SU-DHL-6 (cell line): Measurements from ENCODE around the gene ADAM8.

Experiments
- H2AFZ ChIP-seq: fragments of 200-600 bp; sonication (generic); 2 replicates; pipeline ENCODE4 v1.6.1; 2014; ENCODE audit warnings: low read depth, mild to moderate bottlenecking, moderate library complexity, mixed read lengths, antibody characterized with exemption, low read length; ENCODE audit not compliant: severe bottlenecking
- H3F3A ChIP-seq: fragments of 200-600 bp; shearing (Covaris generic); 2 replicates; pipeline ENCODE4 v1.6.0; 2016; ENCODE audit warnings: antibody characterized with exemption, mild to moderate bottlenecking; ENCODE audit not compliant: insufficient read depth
- H3K27ac ChIP-seq: fragments of 200-600 bp; sonication (generic); 2 replicates; pipeline ENCODE4 v1.5.1; 2016; ENCODE audit warnings: low read depth, mild to moderate bottlenecking, low read length, moderate library complexity, mixed read lengths
- H3K27me3 ChIP-seq: fragments of 200-600 bp; sonication (generic), shearing (Covaris generic); 2 replicates; pipeline ENCODE4 v1.6.0; 2014; ENCODE audit warnings: mild to moderate bottlenecking, low read length
- H3K36me3 ChIP-seq: fragments of 200-600 bp; sonication (generic); 2 replicates; pipeline ENCODE4 v1.6.1; 2014; ENCODE audit warnings: mild to moderate bottlenecking, low read length, mixed read lengths
- H3K4me2 ChIP-seq: fragments of 300-600, 200-600 bp; shearing (Covaris generic), sonication (generic); 2 replicates; pipeline ENCODE4 v1.6.0; 2014; ENCODE audit warnings: low read length, low read depth, mild to moderate bottlenecking; ENCODE audit not compliant: poor library complexity, severe bottlenecking
- H3K4me3 ChIP-seq: fragments of 200-600 bp; sonication (generic); 2 replicates; pipeline ENCODE4 v1.5.1; 2014; ENCODE audit warnings: antibody characterized with exemption, low read length, mild to moderate bottlenecking, mixed read lengths; ENCODE audit not compliant: insufficient read depth, poor library complexity, severe bottlenecking
- H3K79me2 ChIP-seq: fragments of 200-600 bp; sonication (generic); 2 replicates; pipeline ENCODE4 v1.6.1; 2014; ENCODE audit warnings: mild to moderate bottlenecking, low read length, moderate library complexity; ENCODE audit not compliant: insufficient read depth
- H3K9ac ChIP-seq: fragments of 200-600 bp; sonication (generic); 2 replicates; pipeline ENCODE4 v1.7.0; 2014; ENCODE audit warnings: mild to moderate bottlenecking, low read length
- H3K9me2 ChIP-seq: fragments of 200-600 bp; sonication (generic); replicated peaks from 2 replicates; pipeline ENCODE4 v1.6.1; 2014; ENCODE audit warnings: low read length; ENCODE audit not compliant: insufficient read depth
- H3K9me3 ChIP-seq: fragments of 200-600 bp; sonication (generic); 2 replicates; pipeline ENCODE4 v1.6.1; 2014; ENCODE audit warnings: low read length, mixed read lengths; ENCODE audit not compliant: insufficient read depth
- H4K20me1 ChIP-seq: fragments of 200-600 bp; sonication (generic); 2 replicates; pipeline ENCODE4 v1.6.1; 2014; ENCODE audit warnings: low read depth, mild to moderate bottlenecking, antibody characterized with exemption, low read length, moderate library complexity, mixed read lengths
- CTCF ChIP-seq: fragments of 200-600 bp; sonication (generic); IDR thresholded peaks from one replicate; pipeline ENCODE4 v1.5.1; 2017; ENCODE audit warnings: antibody characterized with exemption, mild to moderate bottlenecking, low read length, moderate library complexity; ENCODE audit not compliant: insufficient read depth, poor library complexity, severe bottlenecking
- EZH2phosphoT487 ChIP-seq: fragments of 200-600 bp; sonication (generic), shearing (Covaris generic); conservative IDR thresholded peaks from 2 replicates; pipeline ENCODE4 v1.6.1; 2018; ENCODE audit warnings: mild to moderate bottlenecking, antibody characterized with exemption, low read length, moderate library complexity, mixed read lengths

ADAM8 gene

GRCh38 chr10:133237241-133237587 lies 39.5 kb downstream of the ADAM8 start:
- H3F3A ChIP-seq = no peaks in the 10 kb centered on the region
- no peaks in the 10 kb centered on the region for H4K20me1 ChIP-seq
- no peak overlapping the region for H3K4me2 ChIP-seq
- no peaks in the 10 kb centered on the region for H3K9me3 ChIP-seq
- no peak overlapping the region for H3K9ac ChIP-seq
- H3K27ac ChIP-seq = no peak overlapping the region
- H3K27me3 ChIP-seq = no peaks in the 10 kb centered on the region
- no peak overlapping the region for H2AFZ ChIP-seq
- H3K36me3 ChIP-seq = no peaks in the 10 kb centered on the region
- TF ChIP-seq EZH2phosphoT487 = no peak
- no peak for TF ChIP-seq CTCF
- no peak overlapping the region for H3K4me3 ChIP-seq
- H3K9me2 ChIP-seq = no peaks in the 10 kb centered on the region
- no peaks in the 10 kb centered on the region for H3K79me2 ChIP-seq

- Histone ChIP-seq H3K27me3 (no peaks in the 10 kb centered on the region), H3K9me3 (no peaks in the 10 kb centered on the region), H3K36me3 (no peaks in the 10 kb centered on the region), H3K9ac (no peak overlapping the region), H4K20me1 (no peaks in the 10 kb centered on the region), H3F3A (no peaks in the 10 kb centered on the region), H2AFZ (no peak overlapping the region), H3K27ac (no peak overlapping the region), H3K4me2 (no peak overlapping the region), H3K9me2 (no peaks in the 10 kb centered on the region), H3K79me2 (no peaks in the 10 kb centered on the region), H3K4me3 (no peak overlapping the region)
- TF ChIP-seq CTCF = no peak
- no peak for TF ChIP-seq EZH2phosphoT487
These were observed 40.0 kb downstream of the ADAM8 start for GRCh38 chr10:133236401-133237240.

- H2AFZ ChIP-seq = no peak overlapping the region
- H3K27ac ChIP-seq = no peak overlapping the region
- no peaks in the 10 kb centered on the region for H3K9me3 ChIP-seq
- no peak for TF ChIP-seq EZH2phosphoT487
- TF ChIP-seq CTCF = no peak
- H3K9me2 ChIP-seq = no peaks in the 10 kb centered on the region
- no peak overlapping the region for H3K9ac ChIP-seq
- H3K27me3 ChIP-seq = no peaks in the 10 kb centered on the region
- H3K36me3 ChIP-seq = no peaks in the 10 kb centered on the region
- no peaks in the 10 kb centered on the region for H3K79me2 ChIP-seq
- H3F3A ChIP-seq = no peaks in the 10 kb centered on the region
- no peak overlapping the region for H3K4me3 ChIP-seq
- H4K20me1 ChIP-seq = no peaks in the 10 kb centered on the region
- no peak overlapping the region for H3K4me2 ChIP-seq
These were observed 40.7 kb downstream of the ADAM8 start for GRCh38 chr10:133235932-133236331.
